Skeletal muscle satellite cell (primary cell): ENCODE data around the gene ALDH3A1. TPM values are rescaled to one million over a fixed set of nuclear protein-coding genes. Genes with fewer than 3 reads are reported as not detected.

Source experiments
- H3K27me3 ChIP-seq: 2 replicates; pipeline ENCODE4 v1.7.0; 2013; ENCODE audit warnings: low read length; ENCODE audit not compliant: control insufficient read depth, insufficient read depth
- H3K36me3 ChIP-seq: 2 replicates; pipeline ENCODE4 v1.7.0; 2013; ENCODE audit warnings: mild to moderate bottlenecking, control low read depth, low read length; ENCODE audit not compliant: insufficient read depth
- H3K4me1 ChIP-seq: 2 replicates; pipeline ENCODE4 v1.7.0; 2013; ENCODE audit warnings: low read length; ENCODE audit not compliant: control insufficient read depth, insufficient read depth
- H3K4me2 ChIP-seq: 2 replicates; pipeline ENCODE4 v1.7.0; 2013; ENCODE audit warnings: mild to moderate bottlenecking, low read length
- H3K4me3 ChIP-seq: 2 replicates; pipeline ENCODE4 v1.7.0; 2013; ENCODE audit warnings: low read length
- H3K9ac ChIP-seq: 2 replicates; pipeline ENCODE4 v1.7.0; 2013; ENCODE audit warnings: mild to moderate bottlenecking, low read depth, low read length, moderate library complexity
- H3K9me3 ChIP-seq: replicated peaks from 2 replicates; pipeline ENCODE4 v1.7.0; 2013; ENCODE audit warnings: mild to moderate bottlenecking, control low read depth, low read length
- total RNA-seq: library from RNA; depleted of rRNA; stranded (reverse); fragments of >200 nt; gene quantifications from 2 replicates; pipeline ENCODE4 v1.2.3, GENCODE V29; 2012; rRNA removed

ALDH3A1 gene
- total RNA-seq: 0.44 TPM in 1 of 2 replicates, not detected in the other

- H3K4me3 ChIP-seq: peak within 1 kb of the TSS; percentile 1
- no peaks in the 10 kb centered on the region for H3K9me3 ChIP-seq
- H3K4me2 ChIP-seq: peak within 1 kb of the TSS; percentile 36
- no peak within 1 kb of the TSS for H3K9ac ChIP-seq
- no peaks in the 10 kb centered on the region for H3K36me3 ChIP-seq
- no peaks in the 10 kb centered on the region for H3K27me3 ChIP-seq
- H3K4me1 ChIP-seq: peaks cover 41% of the 10 kb centered on the region
Observed at GRCh38 chr17:19747829-19748806, at the start of gene ALDH3A1. Gene ALDH3A1 (minus strand): TSS chr17:19748298. CDS start chr17:19745129, 3,169 bp downstream.

- Histone ChIP-seq H3K4me3 (no peak overlapping the region), H3K36me3 (peaks cover 48% of the 10 kb centered on the region), H3K9ac (no peak overlapping the region), H3K9me3 (peaks cover 5% of the 10 kb centered on the region), H3K4me1 (no peaks in the 10 kb centered on the region), H3K4me2 (no peak overlapping the region), H3K27me3 (no peaks in the 10 kb centered on the region)
Observed at GRCh38 chr17:19796457-19796856, 48.4 kb upstream of the ALDH3A1 start.

- H3K4me1 ChIP-seq: peaks cover 8% of the 10 kb centered on the region
- peaks cover 49% of the 10 kb centered on the region for H3K36me3 ChIP-seq
- H3K4me2 ChIP-seq: no peak overlapping the region
- H3K27me3 ChIP-seq: no peaks in the 10 kb centered on the region
- H3K9ac ChIP-seq: no peak overlapping the region
- no peak overlapping the region for H3K4me3 ChIP-seq
- peaks cover 2% of the 10 kb centered on the region for H3K9me3 ChIP-seq
Observed at GRCh38 chr17:19791918-19792550, 43.9 kb upstream of the ALDH3A1 start.

GRCh38 chr17:19787733-19788357 is 39.7 kb upstream of the ALDH3A1 start:
- H3K9me3 ChIP-seq: no peaks in the 10 kb centered on the region
- H3K36me3 ChIP-seq: peaks cover 20% of the 10 kb centered on the region
- H3K9ac ChIP-seq: no peak overlapping the region
- no peak overlapping the region for H3K4me2 ChIP-seq
- no peaks in the 10 kb centered on the region for H3K27me3 ChIP-seq
- peaks cover 12% of the 10 kb centered on the region for H3K4me1 ChIP-seq
- H3K4me3 ChIP-seq: no peak overlapping the region

GRCh38 chr17:19785854-19786253 is 37.8 kb upstream of the ALDH3A1 start:
- Histone ChIP-seq H3K27me3 (no peaks in the 10 kb centered on the region), H3K4me3 (no peak overlapping the region), H3K4me2 (no peak overlapping the region), H3K9ac (no peak overlapping the region), H3K36me3 (peaks cover 31% of the 10 kb centered on the region), H3K9me3 (no peaks in the 10 kb centered on the region), H3K4me1 (peaks cover 12% of the 10 kb centered on the region)

GRCh38 chr17:19781488-19782458 is 33.7 kb upstream of the ALDH3A1 start:
- Histone ChIP-seq H3K9ac (no peak overlapping the region), H3K4me1 (peaks cover 4% of the 10 kb centered on the region), H3K4me2 (no peak overlapping the region), H3K4me3 (no peak overlapping the region), H3K9me3 (no peaks in the 10 kb centered on the region), H3K27me3 (no peaks in the 10 kb centered on the region), H3K36me3 (peaks cover 29% of the 10 kb centered on the region)

GRCh38 chr17:19780846-19781245 is 32.7 kb upstream of the ALDH3A1 start:
- no peaks in the 10 kb centered on the region for H3K9me3 ChIP-seq
- H3K36me3 ChIP-seq: peaks cover 38% of the 10 kb centered on the region
- H3K4me3 ChIP-seq: no peak overlapping the region
- no peak overlapping the region for H3K9ac ChIP-seq
- peaks cover 2% of the 10 kb centered on the region for H3K4me1 ChIP-seq
- H3K4me2 ChIP-seq: no peak overlapping the region
- H3K27me3 ChIP-seq: no peaks in the 10 kb centered on the region

GRCh38 chr17:19773534-19773933 is 25.4 kb upstream of the ALDH3A1 start:
- H3K4me3 ChIP-seq: no peak overlapping the region
- H3K36me3 ChIP-seq: peaks cover 28% of the 10 kb centered on the region
- no peaks in the 10 kb centered on the region for H3K27me3 ChIP-seq
- no peak overlapping the region for H3K9ac ChIP-seq
- no peak overlapping the region for H3K4me2 ChIP-seq
- H3K4me1 ChIP-seq: peaks cover 17% of the 10 kb centered on the region
- H3K9me3 ChIP-seq: no peaks in the 10 kb centered on the region

- peaks cover 17% of the 10 kb centered on the region for H3K4me1 ChIP-seq
- peaks cover 24% of the 10 kb centered on the region for H3K36me3 ChIP-seq
- H3K27me3 ChIP-seq: no peaks in the 10 kb centered on the region
- H3K4me3 ChIP-seq: no peak overlapping the region
- H3K9me3 ChIP-seq: no peaks in the 10 kb centered on the region
- no peak overlapping the region for H3K9ac ChIP-seq
- no peak overlapping the region for H3K4me2 ChIP-seq
Observed at GRCh38 chr17:19771971-19772630, 24.0 kb upstream of the ALDH3A1 start.

- no peak overlapping the region for H3K9ac ChIP-seq
- H3K4me3 ChIP-seq: no peak overlapping the region
- no peaks in the 10 kb centered on the region for H3K27me3 ChIP-seq
- no peak overlapping the region for H3K4me2 ChIP-seq
- H3K36me3 ChIP-seq: peaks cover 16% of the 10 kb centered on the region
- no peaks in the 10 kb centered on the region for H3K9me3 ChIP-seq
- H3K4me1 ChIP-seq: peaks cover 17% of the 10 kb centered on the region
Observed at GRCh38 chr17:19770985-19771735, 23.1 kb upstream of the ALDH3A1 start.
